CD14-positive monocyte (primary cell): Measurements from ENCODE around the gene EIPR1. TPM values are rescaled to one million over a fixed set of nuclear protein-coding genes. Genes with fewer than 3 reads are reported as not detected.

Source experiments
- DNase-seq, 3 donors: peaks; one replicate each; pipeline ENCODE4 v3.0.0-alpha.2; 2011 to 2022
- H2AFZ ChIP-seq: 2 replicates; pipeline ENCODE4 v1.6.0; 2012; ENCODE audit warnings: mild to moderate bottlenecking, low read depth, low read length, inconsistent platforms; ENCODE audit not compliant: insufficient read depth, poor library complexity, severe bottlenecking
- H3K27ac ChIP-seq, 2 donors: 1 replicate in 1 of 2; 2 replicates in 1 of 2; pipeline ENCODE4 v1.5.1; 2012 to 2013; ENCODE audit warnings: low read length in 2 of 2, control low read depth in 1 of 2, inconsistent platforms in 1 of 2, low read depth in 1 of 2, mild to moderate bottlenecking in 1 of 2
- H3K27me3 ChIP-seq, 2 donors: one replicate each; pipeline versions ENCODE4 v1.6.0 to v1.6.1; 2011 to 2013; ENCODE audit warnings: low read length in 2 of 2; ENCODE audit not compliant: control insufficient read depth in 2 of 2, insufficient read depth in 2 of 2
- H3K36me3 ChIP-seq, 2 donors: replicated peaks in 1 of 2; 1 replicate in 1 of 2; 2 replicates in 1 of 2; pipeline versions ENCODE4 v1.5.1 to v1.6.1; 2012 to 2013; ENCODE audit warnings: low read length in 2 of 2, control low read depth in 1 of 2, inconsistent platforms in 1 of 2, mild to moderate bottlenecking in 1 of 2; ENCODE audit not compliant: insufficient read depth in 2 of 2, control insufficient read depth in 1 of 2
- H3K4me1 ChIP-seq, 2 donors: 1 replicate in 1 of 2; 2 replicates in 1 of 2; pipeline versions ENCODE4 v1.5.1 to v1.6.1; 2012 to 2013; ENCODE audit warnings: low read length in 2 of 2, control low read depth in 1 of 2, inconsistent platforms in 1 of 2, mild to moderate bottlenecking in 1 of 2, moderate library complexity in 1 of 2; ENCODE audit not compliant: insufficient read depth in 2 of 2, control insufficient read depth in 1 of 2
- H3K4me2 ChIP-seq: replicated peaks from 2 replicates; pipeline ENCODE3; 2012; ENCODE audit warnings: low read length, moderate library complexity, mild to moderate bottlenecking; ENCODE audit not compliant: poor library complexity, severe bottlenecking; ENCODE audit errors: extremely low read depth
- H3K4me3 ChIP-seq, 3 experiments: fragments of 200-600 bp in 1 of 3; sonication (generic) in 1 of 3; replicated peaks in 1 of 3; 1 replicate in 2 of 3; 2 replicates in 1 of 3; pipeline ENCODE4 v1.5.1; 2011 to 2013; ENCODE audit warnings: low read length in 3 of 3, mild to moderate bottlenecking in 3 of 3, control low read depth in 2 of 3, low read depth in 2 of 3, inconsistent platforms in 1 of 3, moderate library complexity in 1 of 3
- H3K79me2 ChIP-seq: 2 replicates; pipeline ENCODE4 v1.6.0; 2012; ENCODE audit warnings: mild to moderate bottlenecking, control low read depth, inconsistent platforms, low read length, moderate library complexity; ENCODE audit not compliant: insufficient read depth
- H3K9ac ChIP-seq: 2 replicates; pipeline ENCODE4 v1.6.0; 2017; ENCODE audit warnings: low read length, mild to moderate bottlenecking; ENCODE audit not compliant: insufficient read depth, poor library complexity, severe bottlenecking
- H3K9me3 ChIP-seq, 2 donors: replicated peaks in 1 of 2; 1 replicate in 1 of 2; 2 replicates in 1 of 2; pipeline versions ENCODE4 v1.5.1 to v1.6.1; 2012 to 2013; ENCODE audit warnings: low read length in 2 of 2, control low read depth in 1 of 2; ENCODE audit not compliant: control insufficient read depth in 1 of 2, insufficient read depth in 1 of 2
- H4K20me1 ChIP-seq: 2 replicates; pipeline ENCODE4 v1.6.0; 2012; ENCODE audit warnings: mild to moderate bottlenecking, low read length, control low read depth, moderate library complexity; ENCODE audit not compliant: insufficient read depth
- H3K27ac Mint-ChIP-seq, 7 donors: one replicate each; pipeline ENCODE4 v1.8.0; 2020; ENCODE audit warnings: mild to moderate bottlenecking in 7 of 7, mixed read lengths in 7 of 7, moderate library complexity in 6 of 7, inconsistent platforms in 2 of 7
- H3K27me3 Mint-ChIP-seq, 3 donors: one replicate each; pipeline ENCODE4 v1.8.0; 2021 to 2022; ENCODE audit warnings: low read depth in 3 of 3, mild to moderate bottlenecking in 3 of 3, mixed read lengths in 3 of 3, moderate library complexity in 3 of 3, inconsistent platforms in 1 of 3
- H3K36me3 Mint-ChIP-seq, 2 donors: one replicate each; pipeline ENCODE4 v1.8.0; 2020; ENCODE audit warnings: mixed read lengths in 2 of 2, inconsistent platforms in 1 of 2, mild to moderate bottlenecking in 1 of 2
- H3K4me1 Mint-ChIP-seq: one replicate; pipeline ENCODE4 v1.8.0; 2020; ENCODE audit warnings: mild to moderate bottlenecking, mixed read lengths
- H3K4me3 Mint-ChIP-seq, 2 donors: one replicate each; pipeline ENCODE4 v1.8.0; 2020; ENCODE audit warnings: mild to moderate bottlenecking in 2 of 2, mixed read lengths in 2 of 2, moderate library complexity in 1 of 2
- H3K9me3 Mint-ChIP-seq, 7 donors: one replicate each; pipeline ENCODE4 v1.8.0; 2020 to 2022; ENCODE audit warnings: mixed read lengths in 7 of 7, mild to moderate bottlenecking in 6 of 7, moderate library complexity in 6 of 7, inconsistent platforms in 2 of 7
- CTCF ChIP-seq: fragments of 200-600 bp; IDR thresholded peaks from one replicate; pipeline ENCODE4 v1.8.0; 2022; ENCODE audit warnings: antibody characterized with exemption, mild to moderate bottlenecking
- WGBS: methylation state at CpG from one replicate; pipeline ENCODE4 v1.1.5; 2013; ENCODE audit warnings: missing lambda C conversion rate; ENCODE audit not compliant: insufficient coverage; 5-methylcytosine and 5-hydroxymethylcytosine counted together
- intact Hi-C, 2 donors: fragments of 100-400 bp; cut with micrococcal nuclease; formaldehyde crosslinking; loops; one replicate each; pipeline versions ENCODE4 v1.15.0 to v1.15.1; 2023
- polyA plus RNA-seq, 3 donors: library from polyadenylated mRNA; depleted of rRNA in 1 of 3; unstranded in 2 of 3; stranded (reverse) in 1 of 3; fragments of 300-500 nt in 2 of 3; fragments of >200 nt in 1 of 3; fragmentation: Illumina TruSeq in 2 of 3; gene quantifications; 1 replicate in 2 of 3; 2 replicates in 1 of 3; pipeline ENCODE4 v1.2.3, GENCODE V29; 2012 to 2021

Gene EIPR1
- polyA plus RNA-seq, 3 donors, result 19.0 to 22.4 (median 20.8) TPM

GRCh38 chr2:3392216-3392615 is 14.6 kb upstream of the EIPR1 start:
- H3K27ac Mint-ChIP-seq, result peak overlapping the region in 2 of 7 donors; percentile 3 to 43
- Histone ChIP-seq H3K79me2 (peaks cover 33% of the 10 kb centered on the region), H3K4me1 (no peaks in the 10 kb centered on the region), H2AFZ (no peak overlapping the region), H4K20me1 (peaks cover 43% of the 10 kb centered on the region), H3K36me3 (peaks cover 35 to 97% of the 10 kb centered on the region in 2 donors), H3K4me2 (no peak overlapping the region), H3K27me3 (no peaks in the 10 kb centered on the region), H3K9me3 (peaks cover 42 to 44% of the 10 kb centered on the region in 2 donors), H3K9ac (no peak overlapping the region), H3K27ac (no peak overlapping the region), H3K4me3 (no peak overlapping the region)
- DNase-seq, result no peak
- no peak for TF ChIP-seq CTCF
- peaks cover 33 to 54% (median 39%) of the 10 kb centered on the region in 7 donors for H3K9me3 Mint-ChIP-seq
- H3K36me3 Mint-ChIP-seq, result peaks cover 76 to 93% of the 10 kb centered on the region in 2 donors
- H3K4me1 Mint-ChIP-seq, result no peaks in the 10 kb centered on the region
- no peak overlapping the region for H3K4me3 Mint-ChIP-seq
- intact Hi-C loops, result no loop called here
- no peaks in the 10 kb centered on the region for H3K27me3 Mint-ChIP-seq
- 94% methylated on average over 2 of the region's 4 CpGs for WGBS

DNA sequence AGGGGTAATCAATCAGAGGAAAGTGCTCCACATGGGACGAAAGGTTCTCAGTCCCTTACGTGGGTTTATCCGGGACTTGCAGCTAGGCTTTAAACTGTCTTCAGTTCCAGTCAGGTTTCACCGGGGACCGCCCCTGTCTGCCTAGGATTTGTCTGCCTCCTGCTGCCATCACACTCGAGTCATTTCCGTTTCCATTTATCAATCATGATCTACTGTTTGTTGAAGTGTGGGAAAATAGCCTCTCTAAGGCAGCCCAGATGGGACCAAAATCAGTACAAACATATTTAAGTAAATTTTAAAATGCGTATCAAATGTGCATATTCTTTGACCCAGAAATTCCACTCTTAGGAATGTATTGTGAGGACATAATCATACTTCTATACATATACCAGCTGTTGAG is 12.4 kb upstream of the EIPR1 start:
- Histone ChIP-seq H3K79me2 (peaks cover 41% of the 10 kb centered on the region), H3K27ac (no peak overlapping the region), H4K20me1 (peaks cover 52% of the 10 kb centered on the region), H3K9me3 (peaks cover 25 to 28% of the 10 kb centered on the region in 2 donors), H3K4me1 (no peaks in the 10 kb centered on the region), H3K4me3 (no peak overlapping the region), H3K27me3 (no peaks in the 10 kb centered on the region), H3K9ac (no peak overlapping the region), H3K4me2 (no peak overlapping the region), H3K36me3 (peaks cover 40 to 92% of the 10 kb centered on the region in 2 donors), H2AFZ (no peak overlapping the region)
- no peak for TF ChIP-seq CTCF
- no peaks in the 10 kb centered on the region for H3K27me3 Mint-ChIP-seq
- H3K4me1 Mint-ChIP-seq, result no peaks in the 10 kb centered on the region
- H3K9me3 Mint-ChIP-seq, result peaks cover 11 to 39% (median 19%) of the 10 kb centered on the region in 7 donors
- 100% methylated on average over 5 of the region's 8 CpGs for WGBS
- no peak for DNase-seq
- H3K27ac Mint-ChIP-seq, result no peak overlapping the region
- intact Hi-C loops, result no loop called here
- H3K4me3 Mint-ChIP-seq, result no peak overlapping the region
- peaks cover 64 to 82% of the 10 kb centered on the region in 2 donors for H3K36me3 Mint-ChIP-seq
